BE2C (cell line): ENCODE data around the gene DCTPP1. TPM values are rescaled to one million over a fixed set of nuclear protein-coding genes. Genes with fewer than 3 reads are reported as not detected.
"Not testable (repeated sequence)": the region's sequence is repeated elsewhere in the genome, so short reads cannot be mapped to it uniquely, and the experiment has no call there.

ENCODE experiments used
- DNase-seq: peaks from one replicate; pipeline ENCODE4 v3.0.0-alpha.2; 2020
- H3K27me3 ChIP-seq: fragments of 250-450 bp; sonication (Bioruptor Pico); 2 replicates; pipeline ENCODE4 v1.5.1; 2020; ENCODE audit warnings: mild to moderate bottlenecking
- H3K36me3 ChIP-seq: fragments of 250-450 bp; sonication (Bioruptor Pico); 2 replicates; pipeline ENCODE4 v1.5.1; 2020; ENCODE audit warnings: mild to moderate bottlenecking
- H3K4me1 ChIP-seq: fragments of 250-450 bp; sonication (Bioruptor Pico); 2 replicates; pipeline ENCODE4 v1.5.1; 2020
- H3K4me3 ChIP-seq: 2 replicates; pipeline ENCODE4 v1.5.1; 2011; ENCODE audit warnings: low read depth, low read length
- H3K9me3 ChIP-seq: fragments of 250-450 bp; sonication (Bioruptor Pico); 2 replicates; pipeline ENCODE4 v1.5.1; 2020
- CTCF ChIP-seq: IDR thresholded peaks from 2 replicates; pipeline ENCODE4 v1.5.1; 2012; ENCODE audit warnings: mild to moderate bottlenecking, low read depth, low read length
- polyA plus RNA-seq: library from polyadenylated mRNA; unstranded; fragments of >200 nt; gene quantifications from one replicate; pipeline ENCODE4 v1.2.1, GENCODE V29; 2012; ENCODE audit warnings: low read depth, missing spikeins; ENCODE audit not compliant: insufficient read length, insufficient read depth

The DCTPP1 gene
- 189 TPM for polyA plus RNA-seq

- peak; percentile 97 for DNase-seq
- H3K4me1 ChIP-seq, result no peaks in the 10 kb centered on the region; the same call in 1 of the 2 replicates
- H3K27me3 ChIP-seq, result no peaks in the 10 kb centered on the region
- peaks cover 35% of the 10 kb centered on the region for H3K36me3 ChIP-seq
- no peaks in the 10 kb centered on the region for H3K9me3 ChIP-seq
- peak; percentile 91 for TF ChIP-seq CTCF
- H3K4me3 ChIP-seq, result peak within 1 kb of the TSS; percentile 66
Observed at GRCh38 chr16:30429678-30430427, at the start of gene DCTPP1. Gene DCTPP1, minus strand, starts transcription at chr16:30430030. Its CDS starts 50 bp downstream, at chr16:30429980.

GRCh38 chr16:30478766-30479478 lies 49.1 kb upstream of the DCTPP1 start:
- Histone ChIP-seq H3K27me3 (no peaks in the 10 kb centered on the region), H3K4me3 (no peak overlapping the region), H3K36me3 (no peaks in the 10 kb centered on the region), H3K9me3 (no peaks in the 10 kb centered on the region), H3K4me1 (no peaks in the 10 kb centered on the region)
- TF ChIP-seq CTCF, result no peak
- no peak for DNase-seq

- not testable (repeated sequence) for H3K27me3 ChIP-seq, H3K4me1 ChIP-seq, DNase-seq, H3K9me3 ChIP-seq, H3K4me3 ChIP-seq, H3K36me3 ChIP-seq
Observed at GRCh38 chr16:30477773-30478172, 47.9 kb upstream of the DCTPP1 start.

- H3K27me3 ChIP-seq, result no peaks in the 10 kb centered on the region
- H3K36me3 ChIP-seq, result no peaks in the 10 kb centered on the region
- TF ChIP-seq CTCF, result no peak
- H3K4me1 ChIP-seq, result no peaks in the 10 kb centered on the region
- no peak for DNase-seq
- no peak overlapping the region for H3K4me3 ChIP-seq
- no peaks in the 10 kb centered on the region for H3K9me3 ChIP-seq
Observed at GRCh38 chr16:30476991-30477390, 47.2 kb upstream of the DCTPP1 start.

- Histone ChIP-seq H3K36me3 (no peaks in the 10 kb centered on the region), H3K4me3 (no peak overlapping the region), H3K9me3 (no peaks in the 10 kb centered on the region)
Observed at GRCh38 chr16:30474684-30475083, 44.9 kb upstream of the DCTPP1 start.

GRCh38 chr16:30474074-30474452 lies 44.2 kb upstream of the DCTPP1 start:
- no peak for DNase-seq
- H3K4me1 ChIP-seq, result no peaks in the 10 kb centered on the region
- no peaks in the 10 kb centered on the region for H3K27me3 ChIP-seq

More at GRCh38 chr16:30474684-30475083, 44.9 kb upstream of the DCTPP1 start:
- no peak for TF ChIP-seq CTCF
- DNase-seq, result no peak
- Histone ChIP-seq H3K27me3 (no peaks in the 10 kb centered on the region), H3K4me1 (no peaks in the 10 kb centered on the region)

More at GRCh38 chr16:30474074-30474452, 44.2 kb upstream of the DCTPP1 start:
- H3K36me3 ChIP-seq, result no peaks in the 10 kb centered on the region
- TF ChIP-seq CTCF, result no peak
- H3K4me3 ChIP-seq, result no peak overlapping the region
- H3K9me3 ChIP-seq, result no peaks in the 10 kb centered on the region
